IPS-NIHi11 (cell line): ENCODE data around the gene COL4A4.

ENCODE experiments used
- DNase-seq: peaks from one replicate; pipeline ENCODE4 v3.0.0; 2012; ENCODE audit warnings: mixed read lengths, low spot score

The COL4A4 gene

DNA sequence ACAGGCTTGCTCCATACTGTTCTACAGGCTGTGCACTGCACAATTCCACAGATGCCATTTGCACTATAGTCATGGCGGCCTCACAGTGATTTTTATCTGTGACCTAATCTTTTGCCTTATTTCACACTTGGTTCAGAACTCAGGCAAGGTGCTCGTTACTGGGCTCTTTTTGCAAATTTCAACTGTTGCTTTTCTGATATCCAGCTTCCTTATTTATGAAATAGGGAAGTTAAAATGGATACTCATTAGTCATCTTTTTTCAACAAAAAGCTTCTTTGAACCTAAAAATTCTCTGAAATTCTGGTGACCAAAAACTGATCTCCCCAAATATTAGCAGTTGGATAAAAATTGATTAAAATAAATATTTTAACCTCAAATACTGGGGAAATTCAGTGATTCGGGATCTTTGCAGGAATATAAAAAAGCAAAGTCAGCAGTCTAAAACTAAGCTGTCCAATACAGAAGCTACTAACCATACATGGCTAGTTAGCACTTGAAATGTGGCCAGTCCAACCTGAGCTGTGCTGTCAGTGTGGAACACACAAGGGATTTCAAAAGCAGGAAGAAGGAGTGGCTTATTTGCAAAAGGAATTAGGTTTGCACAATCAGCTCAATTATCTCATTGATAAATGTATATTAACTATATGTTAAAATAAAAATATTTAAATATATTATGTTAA lies 134.4 kb downstream of the COL4A4 start:
- no peak for DNase-seq

DNA sequence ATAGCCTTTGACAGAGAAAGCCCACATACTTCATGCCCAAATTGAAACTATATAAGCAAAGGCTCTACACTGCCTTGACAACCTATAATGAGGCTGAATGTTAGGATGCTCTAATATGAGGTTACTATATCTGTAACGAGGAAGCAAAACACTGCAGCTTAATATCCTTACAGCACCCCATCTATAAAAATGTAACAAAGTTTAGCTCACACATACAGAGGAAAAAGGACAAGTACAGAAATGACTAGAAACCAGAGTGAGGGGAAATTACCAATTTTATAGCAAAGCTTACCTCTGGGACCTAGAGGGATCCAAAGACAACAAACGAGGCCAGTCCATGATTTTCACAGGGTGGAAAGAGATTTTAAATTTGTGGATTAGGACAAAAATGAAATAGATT lies 138.5 kb downstream of the COL4A4 start:
- no peak for DNase-seq

DNA sequence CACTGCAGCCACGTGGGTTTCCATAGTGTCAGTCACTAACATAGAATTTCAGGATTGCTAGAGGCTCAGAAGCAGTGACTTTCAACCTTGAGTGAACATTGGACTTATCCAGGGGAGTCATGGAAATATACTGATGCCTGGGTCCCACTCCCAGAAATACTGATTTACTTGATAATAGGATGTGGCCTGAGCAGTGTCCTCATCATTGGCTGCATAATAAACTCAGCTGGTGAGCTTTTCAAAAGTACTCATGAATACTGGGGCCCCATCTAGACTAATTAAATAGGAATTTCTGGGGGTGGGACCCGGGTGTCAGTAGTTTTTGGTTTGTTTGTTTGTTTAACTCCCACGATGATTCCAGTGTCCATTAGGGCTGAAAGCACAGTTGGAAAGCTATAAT lies 141.4 kb downstream of the COL4A4 start:
- no peak for DNase-seq

DNA sequence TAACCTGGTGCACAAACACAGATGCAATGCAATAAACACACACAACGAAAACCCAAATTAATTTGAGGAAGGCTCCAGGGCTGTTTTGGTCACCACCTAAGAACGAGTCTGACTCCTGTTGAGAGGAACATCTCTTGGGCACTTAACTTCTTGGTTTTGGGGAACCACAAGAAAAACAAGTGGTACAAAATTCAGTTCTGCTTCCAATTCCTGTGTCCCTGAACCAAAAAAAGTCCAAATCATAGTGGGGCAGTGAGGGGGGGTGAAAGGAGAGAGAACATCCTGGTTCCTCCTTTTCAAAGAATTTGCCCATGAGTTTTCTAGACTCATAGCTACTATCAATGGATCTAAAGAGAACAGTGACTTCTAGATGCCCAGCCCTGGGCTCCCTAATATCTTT lies 143.6 kb downstream of the COL4A4 start:
- DNase-seq, result no peak

DNA sequence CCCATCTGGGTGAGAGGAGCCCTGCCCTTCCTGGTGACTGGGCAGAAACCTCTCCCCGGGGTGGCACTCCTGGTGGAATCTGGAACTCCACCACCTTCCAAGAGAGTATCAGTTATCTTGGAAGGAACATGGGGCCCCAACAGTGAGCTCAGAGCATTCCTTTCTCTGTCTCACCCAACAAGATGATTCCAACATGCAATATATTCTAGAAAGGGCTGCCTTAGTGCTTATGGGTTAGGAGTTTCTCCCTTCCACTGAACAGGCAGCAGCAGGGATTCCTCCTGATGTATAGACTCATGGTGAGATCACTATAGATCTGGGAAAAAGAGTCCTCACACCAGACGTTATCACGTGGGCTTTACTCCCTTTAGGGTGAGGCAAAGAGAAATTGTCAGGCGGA lies 147.1 kb downstream of the COL4A4 start:
- no peak for DNase-seq

DNA sequence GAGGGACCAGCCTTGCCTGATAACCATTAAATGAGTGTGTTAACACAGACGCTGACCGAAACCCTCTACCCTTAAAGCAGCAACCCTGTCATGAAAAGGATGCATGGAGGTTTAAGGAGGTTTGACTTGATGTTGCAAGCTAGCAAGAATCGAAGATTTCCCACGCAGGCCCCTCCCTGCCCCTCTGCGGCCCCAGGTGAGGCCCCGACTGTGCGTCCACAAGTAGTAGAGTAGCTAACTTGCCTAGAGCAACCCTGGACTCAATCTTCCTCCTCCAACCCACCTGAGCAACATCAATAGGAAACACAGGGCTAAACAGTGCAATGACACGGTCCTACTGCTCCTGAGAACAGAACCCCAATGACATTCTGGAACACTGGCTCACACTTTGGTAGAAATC lies 150.1 kb downstream of the COL4A4 start:
- no peak for DNase-seq

DNA sequence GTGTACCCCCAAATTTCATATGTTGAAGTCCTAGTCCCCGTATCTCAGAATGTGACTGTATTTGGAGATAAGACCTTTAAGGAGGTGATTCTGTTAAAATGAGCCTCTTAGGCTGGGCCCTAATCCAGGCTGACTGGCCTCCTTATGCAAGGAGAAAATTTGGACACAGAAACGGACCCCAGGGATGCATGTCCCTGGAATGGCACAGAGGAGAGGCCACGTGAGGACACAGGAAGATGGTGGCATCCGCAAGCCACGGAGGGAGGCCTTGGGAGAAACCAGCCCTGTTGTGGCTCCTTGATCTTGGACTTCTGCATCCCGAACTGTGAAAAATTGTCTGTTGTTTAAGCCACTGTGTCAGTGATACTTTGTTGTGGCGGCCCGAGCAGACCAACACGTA lies 150.7 kb downstream of the COL4A4 start:
- DNase-seq, result no peak

DNA sequence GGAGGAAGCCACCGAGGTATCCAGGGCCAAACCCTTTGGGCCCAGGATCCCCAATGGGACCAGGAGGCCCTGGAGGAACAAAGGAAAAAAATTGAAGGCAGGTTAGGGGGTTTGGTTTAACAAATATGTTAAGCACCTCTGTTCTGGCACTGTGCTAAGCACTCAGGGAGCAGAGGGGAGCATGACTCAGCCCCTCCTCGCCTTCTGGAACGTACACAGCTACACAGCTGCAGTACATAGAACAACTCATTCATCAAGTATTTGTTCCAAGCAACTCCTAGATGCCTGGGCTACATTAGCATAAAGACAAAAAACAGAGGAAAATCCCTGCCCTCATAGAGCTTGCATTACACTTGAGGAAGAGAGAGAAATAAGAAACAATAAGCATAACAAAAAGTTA lies 153.6 kb downstream of the COL4A4 start:
- DNase-seq, result no peak

DNA sequence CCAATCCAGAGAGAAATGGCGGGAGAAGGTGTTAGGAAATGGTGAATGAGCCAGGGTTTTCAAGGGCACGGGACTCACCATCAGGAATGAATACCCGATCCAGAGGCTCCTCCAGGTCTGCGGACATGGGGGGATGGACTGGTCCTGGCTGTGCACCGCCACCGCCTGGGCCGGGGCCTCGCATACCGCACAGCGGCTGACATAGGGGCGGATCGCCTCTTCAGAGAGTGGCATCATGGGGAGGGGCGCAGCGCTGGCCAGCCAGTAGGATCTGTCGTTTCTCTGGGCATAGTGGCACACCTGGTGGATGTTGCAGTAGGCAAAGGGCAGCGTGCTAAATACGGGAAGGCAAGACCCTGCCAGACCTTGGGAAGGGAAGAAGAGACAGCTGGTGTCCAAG lies 156.1 kb downstream of the COL4A4 start:
- DNase-seq, result no peak

DNA sequence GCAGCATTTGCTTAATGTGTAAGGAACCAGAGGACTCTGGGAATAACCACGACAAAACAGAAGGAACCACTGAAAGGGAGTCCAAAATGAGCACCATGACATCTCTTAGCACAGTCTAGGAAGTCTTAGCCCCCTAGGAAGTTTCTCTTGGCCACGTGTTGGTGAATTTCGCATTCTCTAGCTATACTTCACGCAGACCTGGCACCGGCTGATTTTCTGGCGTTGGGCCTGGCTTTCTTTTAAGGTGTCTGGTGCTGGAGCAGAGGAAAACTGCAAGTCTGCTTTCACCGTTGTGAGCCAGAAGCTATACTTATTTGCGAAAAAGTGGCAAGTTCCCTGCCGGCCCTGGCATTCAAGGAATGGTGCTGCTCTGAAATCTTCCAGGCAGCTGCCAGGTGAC lies 156.9 kb downstream of the COL4A4 start:
- no peak for DNase-seq

DNA sequence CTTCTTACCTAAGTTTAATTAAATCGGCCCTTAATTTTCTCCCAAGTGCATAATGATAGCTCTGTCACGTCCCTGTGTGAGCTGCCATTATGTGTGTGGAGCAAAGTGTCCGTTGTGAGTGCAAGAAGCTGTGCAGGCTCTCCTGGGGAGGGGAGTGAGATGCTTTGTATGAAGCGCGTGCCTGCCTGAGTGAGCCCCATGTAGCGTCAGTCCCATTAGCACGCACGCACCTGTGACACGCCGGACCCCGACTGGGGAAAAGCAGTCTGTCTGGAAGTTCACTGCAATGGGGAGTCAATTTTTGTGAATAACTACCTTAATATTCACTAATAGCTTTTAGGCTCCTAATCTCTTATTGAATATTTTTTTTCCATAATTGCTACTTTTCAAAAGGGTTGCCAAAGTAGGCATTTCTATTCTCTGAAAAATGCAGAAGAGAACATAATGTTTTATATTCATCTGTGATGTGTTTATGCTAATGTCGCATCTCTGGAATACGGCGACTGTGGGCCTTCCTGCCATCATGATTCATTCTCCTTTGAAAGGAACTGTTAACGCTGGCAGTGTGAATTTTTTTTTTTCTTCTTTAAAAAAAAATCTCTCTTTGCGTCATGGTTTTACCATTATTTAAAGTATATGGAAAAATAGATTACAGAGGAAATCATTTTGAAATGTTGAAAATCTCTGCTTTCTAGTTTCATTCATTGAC lies 157.7 kb downstream of the COL4A4 start:
- no peak for DNase-seq

DNA sequence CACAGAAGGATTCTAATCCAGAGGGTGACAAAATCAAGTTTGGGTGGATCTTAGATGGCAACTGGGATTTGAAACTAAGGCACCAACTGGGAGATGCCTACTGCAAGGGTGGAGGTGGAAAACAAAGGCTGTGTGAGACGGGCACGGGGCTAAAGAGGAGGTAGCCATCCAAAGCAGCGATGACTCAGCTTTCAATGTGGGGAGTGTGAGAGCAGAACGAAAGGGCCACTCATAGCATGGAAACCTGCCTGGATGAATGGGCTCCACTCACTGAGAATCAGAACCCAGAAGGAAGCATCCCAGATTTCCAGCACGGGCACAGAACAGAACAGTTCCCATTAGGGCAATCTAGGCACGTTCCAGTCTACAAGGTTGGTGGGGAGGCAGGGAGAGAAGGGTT lies 159.5 kb downstream of the COL4A4 start:
- DNase-seq, result no peak

DNA sequence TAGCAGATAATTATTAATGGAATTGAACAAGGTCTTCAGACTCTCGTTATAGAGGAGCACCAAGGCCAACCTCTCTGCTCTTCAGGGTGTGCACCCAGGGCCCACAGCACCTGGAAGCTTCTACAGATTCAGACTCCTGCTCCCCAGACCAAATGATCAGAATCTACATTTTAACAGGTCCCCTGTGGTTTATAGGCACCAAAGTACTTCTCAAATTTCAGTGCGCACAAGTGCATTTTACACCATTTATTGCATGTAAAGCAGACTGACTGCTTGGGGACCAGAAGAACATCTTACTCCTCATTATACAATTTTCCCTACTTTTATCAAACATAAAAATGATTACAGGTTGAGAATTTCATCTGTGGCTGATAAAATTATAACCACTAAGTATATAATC lies 163.9 kb downstream of the COL4A4 start:
- no peak for DNase-seq

DNA sequence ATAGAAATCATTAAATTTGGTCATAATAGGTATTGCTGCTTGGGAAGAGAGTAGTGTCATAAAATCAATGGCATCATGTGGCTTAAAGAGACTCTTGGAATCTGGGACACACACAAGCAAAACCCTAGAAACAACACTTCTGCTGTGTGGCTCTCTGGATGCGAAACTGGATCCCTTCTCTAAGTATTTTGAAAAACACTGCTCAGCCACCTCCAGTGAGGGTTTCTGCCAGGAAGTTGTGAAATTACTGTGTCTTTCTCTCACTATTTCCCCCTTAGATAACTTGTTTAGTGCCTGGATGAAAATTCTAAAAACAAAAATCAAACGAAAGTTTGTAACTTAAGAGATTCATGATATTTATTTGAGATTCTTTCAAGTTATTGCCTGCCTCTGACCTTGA lies 164.3 kb downstream of the COL4A4 start:
- DNase-seq, result no peak

DNA sequence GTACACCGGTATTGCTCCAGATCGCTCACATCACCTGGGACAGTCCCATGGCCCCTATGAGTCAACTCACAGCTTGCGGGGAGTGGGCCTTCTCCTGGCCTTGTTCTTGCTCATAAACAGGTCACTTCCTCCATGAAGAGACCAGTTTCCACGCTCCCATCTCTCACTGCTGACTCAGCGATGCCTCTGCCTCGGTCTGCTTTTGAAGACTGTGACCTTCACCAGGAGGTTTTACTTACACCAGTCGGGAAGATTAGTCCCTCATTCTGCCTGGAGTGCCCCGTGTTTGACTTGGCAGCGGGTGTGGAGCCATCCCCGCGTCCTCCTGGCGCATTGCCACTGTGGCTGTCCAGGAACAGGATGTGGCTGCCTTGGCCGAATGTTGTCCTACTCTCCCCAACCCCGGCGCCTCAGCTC lies 168.4 kb downstream of the COL4A4 start:
- no peak for DNase-seq

DNA sequence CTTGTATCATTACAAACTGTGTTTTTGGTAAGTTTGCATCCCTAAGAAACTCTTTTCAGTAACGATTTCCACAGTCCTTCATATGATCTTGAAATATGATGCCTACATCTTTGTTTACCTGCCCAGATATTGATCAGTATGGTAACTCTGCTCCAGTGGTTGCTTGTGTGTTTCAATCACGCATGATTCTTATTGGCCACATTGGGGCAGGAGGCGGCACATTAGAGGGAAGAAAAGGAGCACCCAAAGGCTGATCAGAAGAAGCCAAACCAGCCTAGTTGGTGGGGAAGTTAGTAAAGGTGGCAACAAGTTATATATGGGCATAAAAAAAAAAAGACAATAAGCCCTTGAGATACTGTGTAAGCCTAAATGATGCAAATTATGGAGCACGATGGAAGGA lies 169.2 kb downstream of the COL4A4 start:
- no peak for DNase-seq

DNA sequence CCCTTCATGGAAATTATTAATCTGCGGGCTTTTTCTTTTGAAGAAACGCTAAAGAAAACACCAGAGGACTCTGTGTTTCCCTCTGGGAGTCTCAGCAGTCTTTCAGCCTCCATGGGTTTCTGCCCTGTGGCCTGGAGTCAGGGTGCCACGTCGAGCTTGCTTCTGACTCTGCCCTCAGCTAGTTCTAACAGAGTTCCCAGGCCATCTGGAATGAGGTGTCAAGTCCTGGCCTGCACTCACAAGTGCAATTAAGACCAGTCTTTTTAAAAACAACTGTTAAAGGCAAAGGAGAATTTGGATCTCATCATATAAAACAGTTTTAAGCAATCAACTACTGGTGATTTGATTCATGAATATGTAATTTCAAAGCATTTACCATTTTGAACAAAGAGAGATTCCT lies 170.8 kb downstream of the COL4A4 start:
- DNase-seq, result no peak

DNA sequence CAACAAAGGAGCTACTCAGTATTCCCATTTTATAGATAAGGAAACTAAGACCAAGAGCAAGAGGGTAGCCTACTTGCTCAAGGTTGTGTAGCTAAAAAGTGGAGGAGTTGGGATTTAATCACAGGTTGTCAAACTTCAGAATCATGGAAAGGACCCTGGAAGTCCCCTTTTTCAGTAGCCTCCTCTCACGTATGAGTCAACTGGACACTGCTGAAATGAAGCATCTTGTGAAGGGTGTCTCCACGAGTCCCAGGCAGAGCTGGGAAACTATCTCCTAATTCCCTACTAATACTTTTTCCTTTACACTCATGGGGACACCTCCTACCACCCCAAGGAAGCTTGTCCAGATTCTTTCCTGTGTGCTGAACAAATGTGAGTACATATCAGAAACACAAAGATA lies 172.3 kb downstream of the COL4A4 start:
- no peak for DNase-seq

DNA sequence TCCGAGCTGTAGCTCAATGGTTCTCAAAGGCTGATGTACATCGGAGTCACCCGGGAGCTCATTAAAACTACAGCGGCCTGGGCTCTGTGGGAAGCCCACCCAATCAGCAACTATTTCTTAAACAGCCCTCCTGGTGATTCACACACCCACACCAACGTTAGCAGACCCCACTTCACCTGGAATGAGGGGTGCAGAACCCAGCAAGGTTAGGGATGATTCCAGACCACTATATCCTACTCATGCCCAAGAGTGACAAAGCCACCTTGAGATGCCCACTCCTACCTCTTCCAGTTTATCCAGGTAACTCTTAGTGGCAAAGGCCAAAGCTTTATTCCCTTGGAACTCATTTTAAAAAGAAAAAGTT lies 178.4 kb downstream of the COL4A4 start:
- DNase-seq, result no peak

DNA sequence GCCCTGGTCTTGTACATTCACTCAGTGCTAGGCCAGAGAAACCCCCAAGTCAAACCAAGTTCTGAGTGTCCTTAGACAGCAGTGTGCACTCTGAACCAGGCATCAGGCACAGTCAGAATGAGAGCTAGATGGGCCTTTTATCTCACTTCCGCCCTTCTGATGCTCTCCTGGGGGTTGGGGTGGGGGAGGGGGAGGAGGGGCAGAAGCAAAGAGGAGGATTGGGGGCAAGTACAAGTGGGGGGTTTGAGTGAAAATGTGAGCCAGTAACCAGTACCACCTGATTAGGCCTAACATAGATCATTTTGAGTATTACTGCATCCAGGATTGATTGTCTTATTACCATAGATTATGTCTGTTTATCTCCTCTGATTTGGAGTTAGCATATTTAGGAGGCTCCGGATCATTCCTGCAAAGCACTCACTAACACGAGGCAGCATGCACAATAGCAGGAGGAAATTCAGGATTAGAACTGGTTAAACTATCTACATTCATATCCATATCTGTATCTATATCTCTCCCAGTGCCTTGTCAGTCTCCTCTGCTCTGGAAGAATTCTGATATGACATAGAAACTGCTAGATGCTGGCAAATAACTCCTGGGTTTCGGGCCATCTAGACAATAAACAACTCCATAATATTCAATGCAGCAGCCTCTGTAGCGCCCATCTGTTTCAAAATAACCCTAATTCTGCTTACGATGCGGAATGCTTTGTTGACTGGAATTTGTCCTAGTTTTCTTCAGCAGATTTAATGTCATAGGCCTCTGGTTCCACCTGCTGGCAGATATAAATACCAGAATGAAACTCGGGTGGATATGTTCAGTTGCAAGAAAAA lies 179.0 kb downstream of the COL4A4 start:
- DNase-seq, result peak; percentile 33

DNA sequence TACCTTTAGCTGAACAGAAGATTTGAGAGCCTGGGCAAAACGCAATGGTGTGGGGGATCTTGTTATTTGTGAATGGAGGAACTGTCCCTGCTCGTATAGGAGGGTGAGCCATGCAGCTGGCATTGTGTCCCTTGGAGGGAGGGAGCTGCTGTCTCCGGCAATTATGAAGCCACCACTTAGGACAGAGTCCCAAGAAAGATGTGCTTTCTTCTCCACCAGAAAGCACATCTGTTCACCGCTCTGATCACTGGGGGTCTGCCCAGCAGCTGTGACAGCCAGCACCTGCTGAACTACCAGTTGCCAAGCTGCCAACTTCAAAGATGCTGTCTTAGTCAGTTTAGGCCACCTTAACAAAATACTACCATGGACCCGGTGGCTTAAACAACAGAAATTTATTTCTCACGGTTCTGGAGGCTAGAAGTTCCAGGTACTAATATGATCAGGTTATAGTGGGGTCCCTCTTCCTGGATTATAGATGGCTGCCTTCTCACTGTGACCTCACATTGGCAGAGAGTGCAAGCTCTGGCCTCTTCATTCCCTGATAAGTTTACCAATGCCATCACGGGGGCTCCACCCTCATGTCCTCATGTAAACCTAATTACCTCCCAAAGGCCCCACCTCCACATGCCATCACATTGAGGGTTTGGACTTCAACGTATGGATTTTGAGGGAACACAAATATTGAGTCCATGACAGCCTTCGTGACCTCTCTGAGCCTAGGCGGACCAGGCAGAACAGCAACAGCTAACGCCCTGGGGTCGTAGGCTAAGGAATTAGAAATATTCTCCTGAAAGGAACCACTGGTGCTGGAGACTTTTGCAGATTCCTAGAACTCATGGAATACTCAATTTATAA lies 179.9 kb downstream of the COL4A4 start:
- no peak for DNase-seq

DNA sequence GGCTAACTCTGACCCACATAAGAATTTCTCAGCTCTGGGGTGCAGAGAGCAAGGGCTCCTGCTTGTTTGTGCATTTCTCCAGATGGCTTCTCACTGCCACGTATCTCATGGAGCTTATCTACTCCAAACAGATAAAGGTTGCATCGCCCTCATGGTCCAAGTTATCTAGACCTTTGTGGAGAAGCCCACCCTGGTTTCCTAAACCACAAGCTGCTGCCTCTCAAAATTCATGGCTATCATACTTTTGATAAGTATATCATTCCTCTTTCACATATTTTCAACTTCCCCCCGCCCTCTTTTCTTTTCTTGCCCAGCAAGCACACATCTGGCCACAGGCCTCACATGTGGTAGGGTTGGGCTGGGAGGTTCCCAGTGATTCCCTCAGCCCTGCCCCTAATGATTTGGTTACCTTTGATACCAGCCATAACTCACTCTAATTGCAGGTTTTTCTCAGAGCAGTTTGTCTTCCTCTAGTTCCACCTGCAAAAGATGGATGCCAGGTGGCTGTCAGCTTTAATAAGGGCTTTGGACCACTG lies 182.1 kb downstream of the COL4A4 start:
- no peak for DNase-seq
